DND-41 (cell line): ENCODE data around the gene SULF2.

ENCODE experiments used
- ATAC-seq: fragments of 200-7000 bp; cut with Tn5 transposase; 3 replicates; pipeline ENCODE4 v1.9.1; 2021; ENCODE audit warnings: low read depth; ENCODE audit not compliant: insufficient read depth
- DNase-seq: peaks from one replicate; pipeline ENCODE4 v3.0.0-alpha.2; 2020
- H2AFZ ChIP-seq: 2 replicates; pipeline ENCODE4 v1.6.0; 2012; ENCODE audit warnings: low read depth, low read length
- H3K27ac ChIP-seq: 2 replicates; pipeline ENCODE4 v1.5.1; 2012; ENCODE audit warnings: low read length, inconsistent platforms
- H3K27me3 ChIP-seq: fragments of 200-600 bp; sonication (generic); 2 replicates; pipeline ENCODE4 v1.6.0; 2012; ENCODE audit warnings: low read length, mild to moderate bottlenecking, inconsistent platforms; ENCODE audit not compliant: insufficient read depth, poor library complexity
- H3K36me3 ChIP-seq: 2 replicates; pipeline ENCODE4 v1.5.1; 2012; ENCODE audit warnings: low read length, inconsistent platforms; ENCODE audit not compliant: insufficient read depth
- H3K4me1 ChIP-seq: 2 replicates; pipeline ENCODE4 v1.5.1; 2012; ENCODE audit warnings: mild to moderate bottlenecking, low read length; ENCODE audit not compliant: insufficient read depth
- H3K4me2 ChIP-seq: 2 replicates; pipeline ENCODE4 v1.6.0; 2012; ENCODE audit warnings: mild to moderate bottlenecking, moderate library complexity, low read length, inconsistent platforms; ENCODE audit not compliant: insufficient read depth
- H3K4me3 ChIP-seq, 2 experiments: fragments of 200-600 bp in 1 of 2; shearing (Covaris generic) in 1 of 2; 2 replicates each; pipeline ENCODE4 v1.5.1; 2012 to 2016; ENCODE audit warnings: inconsistent platforms in 2 of 2, low read length in 2 of 2, mild to moderate bottlenecking in 2 of 2, low read depth in 1 of 2, moderate library complexity in 1 of 2
- H3K79me2 ChIP-seq: 2 replicates; pipeline ENCODE4 v1.6.0; 2012; ENCODE audit warnings: low read length, inconsistent platforms; ENCODE audit not compliant: insufficient read depth
- H3K9ac ChIP-seq: 2 replicates; pipeline ENCODE4 v1.6.0; 2012; ENCODE audit warnings: low read depth, mild to moderate bottlenecking, inconsistent platforms, low read length, moderate library complexity
- H3K9me3 ChIP-seq: 2 replicates; pipeline ENCODE4 v1.5.1; 2012; ENCODE audit warnings: low read length, moderate library complexity, mild to moderate bottlenecking, inconsistent platforms; ENCODE audit not compliant: insufficient read depth, severe bottlenecking
- H4K20me1 ChIP-seq: 2 replicates; pipeline ENCODE4 v1.6.0; 2012; ENCODE audit warnings: low read length; ENCODE audit not compliant: insufficient read depth
- EZH2 ChIP-seq: IDR thresholded peaks from 3 replicates; pipeline ENCODE4 v1.6.1; 2012; ENCODE audit warnings: borderline replicate concordance, low read depth, mild to moderate bottlenecking, moderate library complexity, low read length, inconsistent platforms; ENCODE audit not compliant: severe bottlenecking
- TF ChIP-seq, protein P1 (sequence below): IDR thresholded peaks from 2 replicates; pipeline ENCODE4 v1.5.1; 2012; ENCODE audit warnings: borderline replicate concordance, low read length, moderate library complexity, mild to moderate bottlenecking; ENCODE audit not compliant: poor library complexity, severe bottlenecking; ENCODE audit errors: extremely low read depth

Gene SULF2

GRCh38 chr20:47774131-47774777 is 11.0 kb downstream of the SULF2 start:
- ATAC-seq, result no peak
- TF ChIP-seq EZH2, result no peak
- TF ChIP-seq, protein P1, sequence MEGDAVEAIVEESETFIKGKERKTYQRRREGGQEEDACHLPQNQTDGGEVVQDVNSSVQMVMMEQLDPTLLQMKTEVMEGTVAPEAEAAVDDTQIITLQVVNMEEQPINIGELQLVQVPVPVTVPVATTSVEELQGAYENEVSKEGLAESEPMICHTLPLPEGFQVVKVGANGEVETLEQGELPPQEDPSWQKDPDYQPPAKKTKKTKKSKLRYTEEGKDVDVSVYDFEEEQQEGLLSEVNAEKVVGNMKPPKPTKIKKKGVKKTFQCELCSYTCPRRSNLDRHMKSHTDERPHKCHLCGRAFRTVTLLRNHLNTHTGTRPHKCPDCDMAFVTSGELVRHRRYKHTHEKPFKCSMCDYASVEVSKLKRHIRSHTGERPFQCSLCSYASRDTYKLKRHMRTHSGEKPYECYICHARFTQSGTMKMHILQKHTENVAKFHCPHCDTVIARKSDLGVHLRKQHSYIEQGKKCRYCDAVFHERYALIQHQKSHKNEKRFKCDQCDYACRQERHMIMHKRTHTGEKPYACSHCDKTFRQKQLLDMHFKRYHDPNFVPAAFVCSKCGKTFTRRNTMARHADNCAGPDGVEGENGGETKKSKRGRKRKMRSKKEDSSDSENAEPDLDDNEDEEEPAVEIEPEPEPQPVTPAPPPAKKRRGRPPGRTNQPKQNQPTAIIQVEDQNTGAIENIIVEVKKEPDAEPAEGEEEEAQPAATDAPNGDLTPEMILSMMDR, result no peak

GRCh38 chr20:47773371-47773786 is 11.9 kb downstream of the SULF2 start:
- no peak overlapping the region for H2AFZ ChIP-seq
- ATAC-seq (no peak), DNase-seq (no peak)
- H4K20me1 ChIP-seq, result no peaks in the 10 kb centered on the region
- no peak overlapping the region for H3K4me3 ChIP-seq
- no peak overlapping the region for H3K9ac ChIP-seq
- H3K9me3 ChIP-seq, result no peaks in the 10 kb centered on the region
- no peaks in the 10 kb centered on the region for H3K4me1 ChIP-seq
- H3K27ac ChIP-seq, result no peak overlapping the region
- no peak overlapping the region for H3K4me2 ChIP-seq
- H3K27me3 ChIP-seq, result no peaks in the 10 kb centered on the region
- TF ChIP-seq, protein P1, result no peak
- TF ChIP-seq EZH2, result no peak
- no peaks in the 10 kb centered on the region for H3K79me2 ChIP-seq
- no peaks in the 10 kb centered on the region for H3K36me3 ChIP-seq

More at GRCh38 chr20:47774131-47774777, 11.0 kb downstream of the SULF2 start:
- Histone ChIP-seq H2AFZ (no peak overlapping the region), H3K27me3 (no peaks in the 10 kb centered on the region), H3K4me3 (no peak overlapping the region), H3K9ac (no peak overlapping the region), H3K27ac (no peak overlapping the region), H3K36me3 (no peaks in the 10 kb centered on the region), H3K9me3 (no peaks in the 10 kb centered on the region), H3K4me2 (no peak overlapping the region), H4K20me1 (no peaks in the 10 kb centered on the region), H3K79me2 (no peaks in the 10 kb centered on the region), H3K4me1 (no peaks in the 10 kb centered on the region)
- DNase-seq, result no peak

- no peaks in the 10 kb centered on the region for H4K20me1 ChIP-seq
- no peaks in the 10 kb centered on the region for H3K36me3 ChIP-seq
- H2AFZ ChIP-seq, result no peak overlapping the region
- H3K79me2 ChIP-seq, result no peaks in the 10 kb centered on the region
- no peaks in the 10 kb centered on the region for H3K9me3 ChIP-seq
- TF ChIP-seq, protein P1, result no peak
- TF ChIP-seq EZH2, result no peak
- ATAC-seq (no peak), DNase-seq (no peak)
- no peaks in the 10 kb centered on the region for H3K27me3 ChIP-seq
- H3K4me3 ChIP-seq, result no peak overlapping the region
- H3K9ac ChIP-seq, result no peak overlapping the region
- no peak overlapping the region for H3K4me2 ChIP-seq
- no peaks in the 10 kb centered on the region for H3K4me1 ChIP-seq
- no peak overlapping the region for H3K27ac ChIP-seq
Observed at GRCh38 chr20:47770935-47771334, 14.3 kb downstream of the SULF2 start.
